ENCODE measurements around the gene CYB5R3. TPM values are rescaled to one million over a fixed set of nuclear protein-coding genes. Genes with fewer than 3 reads are reported as not detected.

CYB5R3 gene
- polyA plus RNA-seq, 1 of the 3 experiments (the other 2 are of a cell fraction) = 106 TPM

DNA sequence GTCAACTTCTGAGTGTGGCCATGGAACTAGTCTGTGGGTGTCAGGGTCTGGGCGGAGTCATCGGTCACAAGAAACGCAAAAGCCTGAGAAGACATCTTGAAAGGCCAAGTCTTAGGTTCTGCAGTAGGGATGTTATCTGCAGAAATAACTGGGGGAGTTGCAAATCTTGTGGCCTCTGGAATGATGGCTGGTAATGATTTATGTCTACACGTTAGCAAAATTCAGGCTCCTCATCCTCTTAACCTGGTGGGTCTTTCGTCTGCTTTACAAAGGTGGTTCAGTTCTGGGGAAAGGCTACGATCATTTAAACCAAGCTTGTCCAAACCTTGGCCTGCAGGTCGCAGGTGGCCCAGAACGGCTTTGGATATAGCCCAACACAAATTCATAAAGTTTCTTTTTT lies 7.4 kb upstream of the CYB5R3 start (continued):
- TF ChIP-seq, protein P1, sequence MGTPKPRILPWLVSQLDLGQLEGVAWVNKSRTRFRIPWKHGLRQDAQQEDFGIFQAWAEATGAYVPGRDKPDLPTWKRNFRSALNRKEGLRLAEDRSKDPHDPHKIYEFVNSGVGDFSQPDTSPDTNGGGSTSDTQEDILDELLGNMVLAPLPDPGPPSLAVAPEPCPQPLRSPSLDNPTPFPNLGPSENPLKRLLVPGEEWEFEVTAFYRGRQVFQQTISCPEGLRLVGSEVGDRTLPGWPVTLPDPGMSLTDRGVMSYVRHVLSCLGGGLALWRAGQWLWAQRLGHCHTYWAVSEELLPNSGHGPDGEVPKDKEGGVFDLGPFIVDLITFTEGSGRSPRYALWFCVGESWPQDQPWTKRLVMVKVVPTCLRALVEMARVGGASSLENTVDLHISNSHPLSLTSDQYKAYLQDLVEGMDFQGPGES (IDR thresholded peaks at IDR 0.05; ENCODE audit: low read depth, low read length) = no peak
- TF ChIP-seq EP300 (IDR thresholded peaks at IDR 0.05; ENCODE audit: borderline replicate concordance in 1 of 2, low read depth in 1 of 2, low read length in 1 of 2) = no peak
- no peak for TF ChIP-seq TAF1 (IDR thresholded peaks at IDR 0.05; ENCODE audit: borderline replicate concordance, low read depth, low read length)
- TF ChIP-seq RFX5 (IDR thresholded peaks at IDR 0.05; ENCODE audit: low read length) = no peak
- TF ChIP-seq SIN3A (IDR thresholded peaks at IDR 0.05; ENCODE audit: borderline replicate concordance, low read depth, low read length) = no peak
- TF ChIP-seq RAD21 (IDR thresholded peaks at IDR 0.05; ENCODE audit: low read length) = no peak
- TF ChIP-seq, protein P2, sequence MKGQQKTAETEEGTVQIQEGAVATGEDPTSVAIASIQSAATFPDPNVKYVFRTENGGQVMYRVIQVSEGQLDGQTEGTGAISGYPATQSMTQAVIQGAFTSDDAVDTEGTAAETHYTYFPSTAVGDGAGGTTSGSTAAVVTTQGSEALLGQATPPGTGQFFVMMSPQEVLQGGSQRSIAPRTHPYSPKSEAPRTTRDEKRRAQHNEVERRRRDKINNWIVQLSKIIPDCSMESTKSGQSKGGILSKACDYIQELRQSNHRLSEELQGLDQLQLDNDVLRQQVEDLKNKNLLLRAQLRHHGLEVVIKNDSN (IDR thresholded peaks at IDR 0.05; ENCODE audit: borderline replicate concordance, low read depth) = no peak
- no peak for TF ChIP-seq MXI1 (IDR thresholded peaks at IDR 0.05; ENCODE audit: low read depth, low read length)
- no peak for TF ChIP-seq FOSL2 (IDR thresholded peaks at IDR 0.05; ENCODE audit: borderline replicate concordance, low read depth)
- no peak for TF ChIP-seq GATA2 (CRISPR knock-in tag; IDR thresholded peaks at IDR 0.05)
- TF ChIP-seq JUND (IDR thresholded peaks at IDR 0.05) = no peak
- no peak for TF ChIP-seq GABPA (IDR thresholded peaks at IDR 0.05; ENCODE audit: low read depth)

DNA sequence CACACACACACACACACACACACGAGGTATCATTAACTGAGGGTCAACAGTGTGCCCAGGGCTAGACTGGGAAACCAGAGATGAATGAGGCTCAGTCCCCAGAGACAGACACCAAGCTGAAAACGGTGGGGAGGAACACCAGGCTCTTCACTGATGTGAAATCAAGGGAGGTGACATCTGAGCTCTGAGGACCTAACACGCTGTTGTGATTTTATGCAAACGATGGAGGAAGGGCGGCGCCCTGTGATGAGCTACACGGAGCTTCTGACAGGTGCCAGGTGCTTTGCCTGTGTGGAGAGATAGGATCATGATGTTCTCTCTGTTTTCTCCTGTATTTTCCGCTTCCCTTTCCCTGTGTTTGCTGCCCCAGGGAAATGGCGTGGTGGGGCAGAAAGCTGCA lies 6.5 kb upstream of the CYB5R3 start:
- no peaks in the 10 kb centered on the region for H4K20me1 ChIP-seq (ENCODE audit: insufficient read depth)
- no peaks in the 10 kb centered on the region for H3K9me2 ChIP-seq
- no peaks in the 10 kb centered on the region for H3K36me3 ChIP-seq (replicated peaks in 1 of 2; ENCODE audit: control insufficient read depth in 1 of 2, insufficient read depth in 2 of 2, low read length in 1 of 2)
- no peaks in the 10 kb centered on the region for H3K4me1 ChIP-seq (ENCODE audit: control insufficient read depth in 1 of 2, insufficient read depth in 2 of 2, low read depth in 1 of 2, low read length in 1 of 2)
- H3K27ac ChIP-seq (ENCODE audit: low read depth in 2 of 2, low read length in 1 of 2) = no peak overlapping the region
- no peaks in the 10 kb centered on the region for H3F3A ChIP-seq (replicated peaks; ENCODE audit: insufficient read depth)
- no peak for DNase-seq
- no peak overlapping the region for H3K9ac ChIP-seq
- 34% methylated on average over 2 of the region's 9 CpGs for WGBS (ENCODE audit: low lambda C conversion rate)
- no peaks in the 10 kb centered on the region for H3K9me3 ChIP-seq
- H3K4me3 ChIP-seq (ENCODE audit: low read depth in 2 of 2, low read length in 1 of 2) = no peak overlapping the region
- H3K4me2 ChIP-seq = no peak overlapping the region
- no peaks in the 10 kb centered on the region for H3K79me2 ChIP-seq (ENCODE audit: insufficient read depth)
- ChIA-PET POLR2A (no interaction called here), CTCF (interaction anchor here (1.4 kb wide), 1 partner anchor 34 kb away, joined by 5 read pairs; no protein-coding TSS in a partner anchor)
- TF ChIP-seq NFIC (IDR thresholded peaks at IDR 0.05; ENCODE audit: borderline replicate concordance) (no peak), YY1 (IDR thresholded peaks at IDR 0.05; ENCODE audit: low read depth) (no peak), SMC3 (IDR thresholded peaks at IDR 0.05; ENCODE audit: low read depth, low read length) (no peak), CHD2 (IDR thresholded peaks at IDR 0.05; ENCODE audit: low read length, partially characterized antibody) (no peak), RXRA (IDR thresholded peaks at IDR 0.05; ENCODE audit: borderline replicate concordance, low read depth) (no peak), FOSL2 (IDR thresholded peaks at IDR 0.05; ENCODE audit: borderline replicate concordance, low read depth) (no peak), RCOR1 (IDR thresholded peaks at IDR 0.05; ENCODE audit: low read length) (no peak), EZH2phosphoT487 (IDR thresholded peaks at IDR 0.05; ENCODE audit: borderline replicate concordance, low read depth) (no peak), TCF12 (IDR thresholded peaks at IDR 0.05) (no peak), RAD21 (IDR thresholded peaks at IDR 0.05; ENCODE audit: low read length) (no peak)
- TF ChIP-seq, protein P3, sequence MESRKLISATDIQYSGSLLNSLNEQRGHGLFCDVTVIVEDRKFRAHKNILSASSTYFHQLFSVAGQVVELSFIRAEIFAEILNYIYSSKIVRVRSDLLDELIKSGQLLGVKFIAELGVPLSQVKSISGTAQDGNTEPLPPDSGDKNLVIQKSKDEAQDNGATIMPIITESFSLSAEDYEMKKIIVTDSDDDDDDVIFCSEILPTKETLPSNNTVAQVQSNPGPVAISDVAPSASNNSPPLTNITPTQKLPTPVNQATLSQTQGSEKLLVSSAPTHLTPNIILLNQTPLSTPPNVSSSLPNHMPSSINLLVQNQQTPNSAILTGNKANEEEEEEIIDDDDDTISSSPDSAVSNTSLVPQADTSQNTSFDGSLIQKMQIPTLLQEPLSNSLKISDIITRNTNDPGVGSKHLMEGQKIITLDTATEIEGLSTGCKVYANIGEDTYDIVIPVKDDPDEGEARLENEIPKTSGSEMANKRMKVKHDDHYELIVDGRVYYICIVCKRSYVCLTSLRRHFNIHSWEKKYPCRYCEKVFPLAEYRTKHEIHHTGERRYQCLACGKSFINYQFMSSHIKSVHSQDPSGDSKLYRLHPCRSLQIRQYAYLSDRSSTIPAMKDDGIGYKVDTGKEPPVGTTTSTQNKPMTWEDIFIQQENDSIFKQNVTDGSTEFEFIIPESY (IDR thresholded peaks at IDR 0.05; ENCODE audit: borderline replicate concordance, low read depth) = no peak
- TF ChIP-seq, protein P2 (IDR thresholded peaks at IDR 0.05; ENCODE audit: borderline replicate concordance, low read depth) = no peak
- TF ChIP-seq, protein P4, sequence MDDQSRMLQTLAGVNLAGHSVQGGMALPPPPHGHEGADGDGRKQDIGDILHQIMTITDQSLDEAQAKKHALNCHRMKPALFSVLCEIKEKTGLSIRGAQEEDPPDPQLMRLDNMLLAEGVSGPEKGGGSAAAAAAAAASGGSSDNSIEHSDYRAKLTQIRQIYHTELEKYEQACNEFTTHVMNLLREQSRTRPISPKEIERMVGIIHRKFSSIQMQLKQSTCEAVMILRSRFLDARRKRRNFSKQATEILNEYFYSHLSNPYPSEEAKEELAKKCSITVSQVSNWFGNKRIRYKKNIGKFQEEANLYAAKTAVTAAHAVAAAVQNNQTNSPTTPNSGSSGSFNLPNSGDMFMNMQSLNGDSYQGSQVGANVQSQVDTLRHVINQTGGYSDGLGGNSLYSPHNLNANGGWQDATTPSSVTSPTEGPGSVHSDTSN (IDR thresholded peaks at IDR 0.05) = no peak
- TF ChIP-seq, protein P5, sequence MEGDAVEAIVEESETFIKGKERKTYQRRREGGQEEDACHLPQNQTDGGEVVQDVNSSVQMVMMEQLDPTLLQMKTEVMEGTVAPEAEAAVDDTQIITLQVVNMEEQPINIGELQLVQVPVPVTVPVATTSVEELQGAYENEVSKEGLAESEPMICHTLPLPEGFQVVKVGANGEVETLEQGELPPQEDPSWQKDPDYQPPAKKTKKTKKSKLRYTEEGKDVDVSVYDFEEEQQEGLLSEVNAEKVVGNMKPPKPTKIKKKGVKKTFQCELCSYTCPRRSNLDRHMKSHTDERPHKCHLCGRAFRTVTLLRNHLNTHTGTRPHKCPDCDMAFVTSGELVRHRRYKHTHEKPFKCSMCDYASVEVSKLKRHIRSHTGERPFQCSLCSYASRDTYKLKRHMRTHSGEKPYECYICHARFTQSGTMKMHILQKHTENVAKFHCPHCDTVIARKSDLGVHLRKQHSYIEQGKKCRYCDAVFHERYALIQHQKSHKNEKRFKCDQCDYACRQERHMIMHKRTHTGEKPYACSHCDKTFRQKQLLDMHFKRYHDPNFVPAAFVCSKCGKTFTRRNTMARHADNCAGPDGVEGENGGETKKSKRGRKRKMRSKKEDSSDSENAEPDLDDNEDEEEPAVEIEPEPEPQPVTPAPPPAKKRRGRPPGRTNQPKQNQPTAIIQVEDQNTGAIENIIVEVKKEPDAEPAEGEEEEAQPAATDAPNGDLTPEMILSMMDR (IDR thresholded peaks at IDR 0.05) = no peak
- no peak overlapping the region for H2AFZ ChIP-seq (ENCODE audit: low read depth)
- no peaks in the 10 kb centered on the region for H3K27me3 ChIP-seq (ENCODE audit: insufficient read depth)

Measured in SK-N-SH (cell line).